Suprapubic skin (tissue), 4 donors: ENCODE data around the gene IFT81. TPM values are rescaled to one million over a fixed set of nuclear protein-coding genes. Genes with fewer than 3 reads are reported as not detected.

Source experiments
- DNase-seq, 2 donors: peaks; one replicate each; pipeline ENCODE4 v3.0.0-alpha.2; 2019; ENCODE audit warnings: low spot score in 2 of 2
- H3K27ac ChIP-seq: fragments of 200-600 bp; sonication (generic); one replicate; pipeline ENCODE4 v1.5.1; 2019
- H3K27me3 ChIP-seq: fragments of 200-600 bp; sonication (generic); one replicate; pipeline ENCODE4 v1.5.1; 2019
- H3K36me3 ChIP-seq: fragments of 200-600 bp; sonication (generic); one replicate; pipeline ENCODE4 v1.5.1; 2019
- H3K4me1 ChIP-seq: fragments of 200-600 bp; sonication (generic); one replicate; pipeline ENCODE4 v1.5.1; 2019
- H3K4me3 ChIP-seq: fragments of 200-600 bp; sonication (generic); one replicate; pipeline ENCODE4 v1.5.1; 2019; ENCODE audit warnings: mild to moderate bottlenecking
- H3K9me3 ChIP-seq: fragments of 200-600 bp; sonication (generic); one replicate; pipeline ENCODE4 v1.5.1; 2019
- CTCF ChIP-seq, 2 donors: fragments of 200-600 bp in 1 of 2; fragments of 450-650 bp in 1 of 2; sonication (generic) in 1 of 2; IDR thresholded peaks; one replicate each; pipeline ENCODE4 v1.5.1; 2016 to 2019; ENCODE audit warnings: antibody characterized with exemption in 2 of 2, mild to moderate bottlenecking in 1 of 2, moderate library complexity in 1 of 2
- EP300 ChIP-seq: sonication (generic); formaldehyde crosslinking; IDR thresholded peaks from one replicate; pipeline ENCODE4 v1.6.1; 2017; ENCODE audit warnings: antibody characterized with exemption
- POLR2A ChIP-seq, 2 donors: fragments of 450-650 bp; IDR thresholded peaks; one replicate each; pipeline ENCODE4 v1.6.1; 2017; ENCODE audit warnings: antibody characterized with exemption in 2 of 2, mild to moderate bottlenecking in 2 of 2, moderate library complexity in 2 of 2
- POLR2AphosphoS5 ChIP-seq, 3 donors: sonication (generic); formaldehyde crosslinking; IDR thresholded peaks; one replicate each; pipeline ENCODE4 v1.6.1; 2017; ENCODE audit warnings: antibody characterized with exemption in 3 of 3
- WGBS: methylation state at CpG from one replicate; pipeline ENCODE4 v1.1.5; 2018; 5-methylcytosine and 5-hydroxymethylcytosine counted together
- total RNA-seq, 4 donors: library from RNA; depleted of rRNA; stranded (reverse); fragments of >200 nt; gene quantifications; one replicate each; pipeline ENCODE4 v1.1.0, GENCODE V29; 2016

Gene IFT81
- total RNA-seq, 4 donors from 2014 or later, result 4.8 to 15.5 (median 5.3) TPM

GRCh38 chr12:110126557-110126956 is 2.4 kb downstream of the IFT81 start:
- Histone ChIP-seq H3K4me3 (no peak overlapping the region), H3K36me3 (peaks cover 3% of the 10 kb centered on the region), H3K9me3 (no peaks in the 10 kb centered on the region), H3K27ac (no peak overlapping the region), H3K4me1 (peaks cover 14% of the 10 kb centered on the region), H3K27me3 (no peaks in the 10 kb centered on the region)
- WGBS, result 91% methylated on average over 3 of the region's 3 CpGs
- no peak for TF ChIP-seq POLR2AphosphoS5 (IDR thresholded peaks at IDR 0.05)
- no peak for TF ChIP-seq CTCF (IDR thresholded peaks at IDR 0.05)
- TF ChIP-seq POLR2A (IDR thresholded peaks at IDR 0.05), result no peak
- TF ChIP-seq EP300, result no peak
- DNase-seq, result no peak

GRCh38 chr12:110134691-110135411 is 10.7 kb downstream of the IFT81 start:
- no peak overlapping the region for H3K4me3 ChIP-seq
- no peaks in the 10 kb centered on the region for H3K9me3 ChIP-seq
- no peak for DNase-seq
- H3K27me3 ChIP-seq, result no peaks in the 10 kb centered on the region
- no peaks in the 10 kb centered on the region for H3K4me1 ChIP-seq
- 58% methylated on average over 2 of the region's 2 CpGs for WGBS
- H3K36me3 ChIP-seq, result peaks cover 41% of the 10 kb centered on the region
- TF ChIP-seq POLR2AphosphoS5 (IDR thresholded peaks at IDR 0.05) (no peak), POLR2A (IDR thresholded peaks at IDR 0.05) (no peak), EP300 (no peak), CTCF (IDR thresholded peaks at IDR 0.05) (no peak)
- H3K27ac ChIP-seq, result no peak overlapping the region

GRCh38 chr12:110135806-110136205 is 11.6 kb downstream of the IFT81 start:
- no peak for DNase-seq
- H3K4me3 ChIP-seq, result no peak overlapping the region
- no peaks in the 10 kb centered on the region for H3K9me3 ChIP-seq
- WGBS, result 88% methylated on average over 2 of the region's 2 CpGs
- no peaks in the 10 kb centered on the region for H3K4me1 ChIP-seq
- H3K27ac ChIP-seq, result no peak overlapping the region
- no peak for TF ChIP-seq EP300
- H3K27me3 ChIP-seq, result no peaks in the 10 kb centered on the region
- peaks cover 41% of the 10 kb centered on the region for H3K36me3 ChIP-seq

GRCh38 chr12:110137786-110138185 is 13.6 kb downstream of the IFT81 start:
- peaks cover 7% of the 10 kb centered on the region for H3K4me1 ChIP-seq
- no peak for DNase-seq
- no peaks in the 10 kb centered on the region for H3K9me3 ChIP-seq
- H3K36me3 ChIP-seq, result peaks cover 44% of the 10 kb centered on the region
- H3K27ac ChIP-seq, result no peak overlapping the region
- WGBS, result 97% methylated on average over 3 of the region's 3 CpGs
- no peaks in the 10 kb centered on the region for H3K27me3 ChIP-seq
- TF ChIP-seq POLR2A (IDR thresholded peaks at IDR 0.05) (no peak), EP300 (no peak), POLR2AphosphoS5 (IDR thresholded peaks at IDR 0.05) (no peak), CTCF (IDR thresholded peaks at IDR 0.05) (no peak)
- no peak overlapping the region for H3K4me3 ChIP-seq

- Histone ChIP-seq H3K9me3 (no peaks in the 10 kb centered on the region), H3K27ac (no peak overlapping the region), H3K4me1 (peaks cover 7% of the 10 kb centered on the region), H3K4me3 (no peak overlapping the region), H3K36me3 (peaks cover 21% of the 10 kb centered on the region), H3K27me3 (no peaks in the 10 kb centered on the region)
- DNase-seq, result peak; percentile 70 to 82
- 49% methylated on average over 6 of the region's 6 CpGs for WGBS
- TF ChIP-seq POLR2A (IDR thresholded peaks at IDR 0.05) (no peak), POLR2AphosphoS5 (IDR thresholded peaks at IDR 0.05) (peak in 1 of 3 donors; percentile 74)
These were observed 17.2 kb downstream of the IFT81 start for GRCh38 chr12:110141389-110141788.

- TF ChIP-seq POLR2AphosphoS5 (IDR thresholded peaks at IDR 0.05) (no peak), POLR2A (IDR thresholded peaks at IDR 0.05) (no peak), CTCF (IDR thresholded peaks at IDR 0.05) (no peak), EP300 (no peak)
These were observed 22.8 kb downstream of the IFT81 start for GRCh38 chr12:110146986-110147385.

More at GRCh38 chr12:110146986-110147385, 22.8 kb downstream of the IFT81 start:
- Histone ChIP-seq H3K9me3 (no peaks in the 10 kb centered on the region), H3K4me3 (no peak overlapping the region), H3K27ac (no peak overlapping the region), H3K4me1 (peaks cover 3% of the 10 kb centered on the region), H3K27me3 (no peaks in the 10 kb centered on the region), H3K36me3 (peaks cover 14% of the 10 kb centered on the region)
- 98% methylated on average over 2 of the region's 2 CpGs for WGBS
- no peak for DNase-seq
